ENCODE data around the gene SMR3A. TPM values are rescaled to one million over a fixed set of nuclear protein-coding genes. Genes with fewer than 3 reads are reported as not detected.

The SMR3A gene
- not detected for total RNA-seq
- not detected for polyA plus RNA-seq
- long read RNA-seq, donor 1, result 0 reads
- long read RNA-seq, donor 2, result 0 reads
- long read RNA-seq, donor 3, result 0 reads
- long read RNA-seq, donor 4, result 0 reads
- long read RNA-seq, donor 5, result 0 reads
- long read RNA-seq, donor 6, result 0 reads
- long read RNA-seq, donor 7, result 0 reads
- long read RNA-seq, donor 8, result 0 reads
- long read RNA-seq, donor 9, result 0 reads
- long read RNA-seq, donor 10, result 0 reads

- Histone ChIP-seq H3K36me3 (replicated peaks in 1 of 2) (no peaks in the 10 kb centered on the region), H3K27ac (no peak within 1 kb of the TSS), H3K4me1 (replicated peaks in 1 of 2) (no peaks in the 10 kb centered on the region), H3K9me3 (replicated peaks in 1 of 3) (peaks cover 0 to 10% (median 0%) of the 10 kb centered on the region in 3 donors), H3K27me3 (no peaks in the 10 kb centered on the region), H3K4me3 (no peak within 1 kb of the TSS)
- intact Hi-C loops (cut with DNase I), result no loop called here
- 69 to 76% (median 75%) methylated on average over 3 of the region's 3 CpGs for WGBS, 4 donors
- DNase-seq, result no peak
- no peak for TF ChIP-seq POLR2A (IDR thresholded peaks at IDR 0.05)
- TF ChIP-seq, protein P1, sequence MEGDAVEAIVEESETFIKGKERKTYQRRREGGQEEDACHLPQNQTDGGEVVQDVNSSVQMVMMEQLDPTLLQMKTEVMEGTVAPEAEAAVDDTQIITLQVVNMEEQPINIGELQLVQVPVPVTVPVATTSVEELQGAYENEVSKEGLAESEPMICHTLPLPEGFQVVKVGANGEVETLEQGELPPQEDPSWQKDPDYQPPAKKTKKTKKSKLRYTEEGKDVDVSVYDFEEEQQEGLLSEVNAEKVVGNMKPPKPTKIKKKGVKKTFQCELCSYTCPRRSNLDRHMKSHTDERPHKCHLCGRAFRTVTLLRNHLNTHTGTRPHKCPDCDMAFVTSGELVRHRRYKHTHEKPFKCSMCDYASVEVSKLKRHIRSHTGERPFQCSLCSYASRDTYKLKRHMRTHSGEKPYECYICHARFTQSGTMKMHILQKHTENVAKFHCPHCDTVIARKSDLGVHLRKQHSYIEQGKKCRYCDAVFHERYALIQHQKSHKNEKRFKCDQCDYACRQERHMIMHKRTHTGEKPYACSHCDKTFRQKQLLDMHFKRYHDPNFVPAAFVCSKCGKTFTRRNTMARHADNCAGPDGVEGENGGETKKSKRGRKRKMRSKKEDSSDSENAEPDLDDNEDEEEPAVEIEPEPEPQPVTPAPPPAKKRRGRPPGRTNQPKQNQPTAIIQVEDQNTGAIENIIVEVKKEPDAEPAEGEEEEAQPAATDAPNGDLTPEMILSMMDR (IDR thresholded peaks at IDR 0.05), result no peak
Measured at GRCh38 chr4:70360460-70360859, at the start of gene SMR3A. Gene SMR3A (plus strand): TSS chr4:70360760. CDS start chr4:70362116, 1,356 bp downstream.

DNA sequence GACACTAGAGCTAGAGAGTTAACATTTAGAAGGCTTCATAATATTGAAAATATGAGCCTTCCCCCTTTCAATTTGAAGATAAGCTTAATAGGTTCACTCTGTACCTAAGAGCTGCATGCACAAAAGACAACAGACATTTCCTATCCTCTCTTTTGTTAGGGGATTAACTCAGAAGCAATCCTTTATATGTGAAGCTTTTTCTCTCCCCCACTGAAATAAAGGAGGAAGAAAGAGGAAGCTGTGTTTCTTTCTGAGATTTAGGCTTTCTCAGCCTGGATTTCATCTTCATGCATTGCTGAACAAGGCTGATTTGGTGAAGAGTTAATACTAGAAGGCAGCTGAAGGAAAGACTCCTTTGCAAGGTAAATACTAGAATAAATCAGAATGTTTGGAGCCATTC is 46.8 kb upstream of the SMR3A start:
- Histone ChIP-seq H3K4me1 (replicated peaks in 1 of 2) (no peaks in the 10 kb centered on the region), H3K27me3 (no peaks in the 10 kb centered on the region), H3K9me3 (replicated peaks in 1 of 3) (no peaks in the 10 kb centered on the region), H3K4me3 (no peak overlapping the region), H3K27ac (no peak overlapping the region), H3K36me3 (replicated peaks in 1 of 2) (no peaks in the 10 kb centered on the region)
- TF ChIP-seq, protein P1 (IDR thresholded peaks at IDR 0.05), result no peak
- TF ChIP-seq POLR2A (IDR thresholded peaks at IDR 0.05), result no peak
- intact Hi-C loops (cut with DNase I), result no loop called here
- DNase-seq, result no peak

DNA sequence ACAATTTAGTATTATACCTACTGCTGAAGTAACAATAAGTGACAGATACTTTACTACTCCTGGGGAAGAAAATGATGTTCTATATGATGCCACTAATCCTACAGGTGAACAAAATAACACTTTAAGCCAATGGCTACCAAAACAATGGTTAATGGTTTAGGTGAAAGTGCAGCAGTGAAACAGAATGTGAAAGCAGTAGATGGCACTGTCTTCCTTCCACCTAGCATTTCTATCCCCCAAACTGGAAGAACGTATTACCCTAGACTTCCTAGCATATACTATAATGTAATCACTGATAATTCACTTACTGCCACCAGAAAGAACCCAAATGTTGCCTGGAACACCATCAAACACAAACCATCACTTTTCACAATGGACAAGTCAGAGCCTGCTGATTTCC is 44.6 kb upstream of the SMR3A start:
- 6 to 28% (median 23%) methylated on average over 1 of the region's 1 CpG for WGBS, 4 donors
- DNase-seq, result no peak

GRCh38 chr4:70326052-70326451 is 34.5 kb upstream of the SMR3A start:
- intact Hi-C loops (cut with DNase I), result no loop called here
- WGBS, 4 donors, result 63 to 84% (median 82%) methylated on average over 2 of the region's 2 CpGs
- Histone ChIP-seq H3K27ac (no peak overlapping the region), H3K36me3 (replicated peaks in 1 of 2) (no peaks in the 10 kb centered on the region), H3K4me3 (no peak overlapping the region), H3K9me3 (replicated peaks in 1 of 3) (no peaks in the 10 kb centered on the region), H3K27me3 (no peaks in the 10 kb centered on the region), H3K4me1 (replicated peaks in 1 of 2) (no peaks in the 10 kb centered on the region)
- TF ChIP-seq, protein P1 (IDR thresholded peaks at IDR 0.05), result no peak
- no peak for TF ChIP-seq POLR2A (IDR thresholded peaks at IDR 0.05)
- DNase-seq, result no peak

More for the DNA sequence above, 44.6 kb upstream of the SMR3A start:
- H3K36me3 ChIP-seq (replicated peaks in 1 of 2), result no peaks in the 10 kb centered on the region
- intact Hi-C loops (cut with DNase I), result no loop called here
- H3K4me3 ChIP-seq, result no peak overlapping the region
- H3K27me3 ChIP-seq, result no peaks in the 10 kb centered on the region
- H3K9me3 ChIP-seq (replicated peaks in 1 of 3), result no peaks in the 10 kb centered on the region
- H3K4me1 ChIP-seq (replicated peaks in 1 of 2), result no peaks in the 10 kb centered on the region
- no peak for TF ChIP-seq POLR2A (IDR thresholded peaks at IDR 0.05)
- TF ChIP-seq, protein P1 (IDR thresholded peaks at IDR 0.05), result no peak
- H3K27ac ChIP-seq, result no peak overlapping the region

Data from adrenal gland (tissue), 19 donors.